Keratinocyte (primary cell): ENCODE results near the gene DLG2. TPM values are rescaled to one million over a fixed set of nuclear protein-coding genes. Genes with fewer than 3 reads are reported as not detected.

Experiments
- DNase-seq: peaks from one replicate; pipeline ENCODE4 v3.0.0-alpha.2; 2011; ENCODE audit warnings: low read depth, missing footprints, low spot score
- FAIRE-seq: peaks from 2 replicates; lab custom pipeline; 2011; peaks lifted over from hg19 to GRCh38; lab: Jason Lieb, UNC
- H2AFZ ChIP-seq: 2 replicates; pipeline ENCODE4 v1.6.0; 2012; ENCODE audit warnings: low read length, control low read depth, inconsistent platforms; ENCODE audit not compliant: control insufficient read depth
- H3K27ac ChIP-seq: 2 replicates; pipeline ENCODE4 v1.5.1; 2011; ENCODE audit warnings: low read length; ENCODE audit not compliant: control insufficient read depth, insufficient read depth
- H3K27me3 ChIP-seq: 3 replicates; pipeline ENCODE4 v1.6.0; 2011; ENCODE audit warnings: low read length; ENCODE audit not compliant: control insufficient read depth, insufficient read depth; ENCODE audit errors: extremely low read depth
- H3K36me3 ChIP-seq, 2 experiments: 2 replicates in 1 of 2; 3 replicates in 1 of 2; pipeline ENCODE4 v1.5.1; 2011; ENCODE audit warnings: low read length in 2 of 2, mild to moderate bottlenecking in 1 of 2; ENCODE audit not compliant: control insufficient read depth in 2 of 2, insufficient read depth in 2 of 2; ENCODE audit errors: extremely low read depth in 1 of 2
- H3K4me1 ChIP-seq: 3 replicates; pipeline ENCODE4 v1.5.1; 2011; ENCODE audit warnings: low read length; ENCODE audit not compliant: control insufficient read depth, insufficient read depth; ENCODE audit errors: extremely low read depth
- H3K4me2 ChIP-seq: 3 replicates; pipeline ENCODE4 v1.6.0; 2011; ENCODE audit warnings: low read depth, low read length; ENCODE audit not compliant: control insufficient read depth, insufficient read depth; ENCODE audit errors: extremely low read depth
- H3K4me3 ChIP-seq, 3 experiments: fragments of 200-600 bp in 1 of 3; sonication (generic) in 1 of 3; 2 replicates in 2 of 3; 3 replicates in 1 of 3; pipeline ENCODE4 v1.5.1; 2011 to 2016; ENCODE audit warnings: low read length in 3 of 3, mild to moderate bottlenecking in 3 of 3, control low read depth in 2 of 3, inconsistent platforms in 1 of 3, low read depth in 1 of 3, mixed read lengths in 1 of 3, mixed run types in 1 of 3, moderate library complexity in 1 of 3; ENCODE audit not compliant: control insufficient read depth in 2 of 3, insufficient read depth in 2 of 3; ENCODE audit errors: extremely low read depth in 1 of 3
- H3K79me2 ChIP-seq: 2 replicates; pipeline ENCODE4 v1.6.0; 2012; ENCODE audit warnings: low read length; ENCODE audit not compliant: control insufficient read depth, insufficient read depth
- H3K9ac ChIP-seq: 3 replicates; pipeline ENCODE4 v1.6.0; 2011; ENCODE audit warnings: low read length; ENCODE audit not compliant: control insufficient read depth, insufficient read depth; ENCODE audit errors: extremely low read depth
- H3K9me1 ChIP-seq: 3 replicates; pipeline ENCODE4 v1.6.0; 2011; ENCODE audit warnings: low read length; ENCODE audit not compliant: control insufficient read depth, insufficient read depth; ENCODE audit errors: extremely low read depth
- H3K9me3 ChIP-seq: 2 replicates; pipeline ENCODE4 v1.5.1; 2012; ENCODE audit warnings: low read depth, low read length; ENCODE audit not compliant: control insufficient read depth
- H4K20me1 ChIP-seq: 3 replicates; pipeline ENCODE4 v1.6.0; 2011; ENCODE audit warnings: low read length; ENCODE audit not compliant: control insufficient read depth, insufficient read depth; ENCODE audit errors: extremely low read depth
- EZH2 ChIP-seq: IDR thresholded peaks from one replicate; pipeline ENCODE4 v1.6.1; 2012; ENCODE audit warnings: inconsistent platforms, mild to moderate bottlenecking, low read length, moderate library complexity
- dilution Hi-C: fragments of 300-500 bp; cut with MboI; formaldehyde crosslinking; loops from one replicate; pipeline ENCODE4 v1.7.0; 2020; ENCODE audit warnings: low sequenced_read_pairs; ENCODE audit not compliant: extremely low pct_ligation_motif_present
- polyA plus RNA-seq, 5 experiments: library from polyadenylated mRNA; depleted of rRNA in 3 of 5; stranded (reverse) in 3 of 5; stranded (forward) in 1 of 5; unstranded in 1 of 5; fragments of >200 nt; gene quantifications; 1 replicate in 1 of 5; 2 replicates in 3 of 5; 3 replicates in 1 of 5; pipeline versions ENCODE4 v1.2.1 to v1.2.3, GENCODE V29; 2011 to 2012; ENCODE audit warnings: missing spikeins in 2 of 5, low read depth in 1 of 5, low replicate concordance in 1 of 5
- TF ChIP-seq, protein P1 (sequence below), 3 experiments: IDR thresholded peaks in 1 of 3; conservative IDR thresholded peaks in 1 of 3; optimal IDR thresholded peaks in 1 of 3; 2 replicates in 2 of 3; 3 replicates in 1 of 3; pipeline versions ENCODE3 to v1.5.1; 2011; ENCODE audit warnings: low read length in 3 of 3, mild to moderate bottlenecking in 3 of 3, moderate library complexity in 2 of 3, control low read depth in 1 of 3, inconsistent platforms in 1 of 3; ENCODE audit not compliant: insufficient read depth in 2 of 3; ENCODE audit errors: extremely low read depth in 1 of 3

DLG2 gene
- polyA plus RNA-seq, 1 donor (not counting 4 experiments of a cell fraction or from before 2014, with no cell fraction given): 0.55 TPM

DNA sequence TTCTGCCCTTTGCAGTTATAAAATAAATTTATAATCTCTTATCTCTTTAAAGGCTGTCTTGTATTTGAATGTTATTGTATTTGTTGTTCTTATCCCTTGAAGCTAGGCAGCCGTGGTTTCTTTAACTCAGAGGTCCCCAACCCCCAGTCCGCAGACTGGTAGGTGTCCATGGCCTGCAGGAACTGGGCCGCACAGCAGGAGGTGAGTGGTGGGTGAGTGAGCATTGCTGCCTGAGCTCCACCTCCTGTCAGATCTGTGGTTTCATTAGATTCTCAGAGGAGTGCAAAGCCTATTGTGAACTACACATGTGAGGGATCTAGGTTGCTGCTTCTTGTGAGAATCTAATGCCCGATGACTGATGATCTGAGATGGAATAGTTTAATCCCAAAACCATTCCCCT lies 1961.0 kb downstream of the DLG2 start:
- no peaks in the 10 kb centered on the region for H3K27me3 ChIP-seq
- no peaks in the 10 kb centered on the region for H3K36me3 ChIP-seq
- H2AFZ ChIP-seq: no peak overlapping the region
- DNase-seq (no peak), FAIRE-seq (no peak)
- H3K4me2 ChIP-seq: no peak overlapping the region
- H3K4me3 ChIP-seq: no peak overlapping the region
- H3K9me1 ChIP-seq: no peaks in the 10 kb centered on the region
- no peaks in the 10 kb centered on the region for H3K9me3 ChIP-seq
- TF ChIP-seq, protein P1, sequence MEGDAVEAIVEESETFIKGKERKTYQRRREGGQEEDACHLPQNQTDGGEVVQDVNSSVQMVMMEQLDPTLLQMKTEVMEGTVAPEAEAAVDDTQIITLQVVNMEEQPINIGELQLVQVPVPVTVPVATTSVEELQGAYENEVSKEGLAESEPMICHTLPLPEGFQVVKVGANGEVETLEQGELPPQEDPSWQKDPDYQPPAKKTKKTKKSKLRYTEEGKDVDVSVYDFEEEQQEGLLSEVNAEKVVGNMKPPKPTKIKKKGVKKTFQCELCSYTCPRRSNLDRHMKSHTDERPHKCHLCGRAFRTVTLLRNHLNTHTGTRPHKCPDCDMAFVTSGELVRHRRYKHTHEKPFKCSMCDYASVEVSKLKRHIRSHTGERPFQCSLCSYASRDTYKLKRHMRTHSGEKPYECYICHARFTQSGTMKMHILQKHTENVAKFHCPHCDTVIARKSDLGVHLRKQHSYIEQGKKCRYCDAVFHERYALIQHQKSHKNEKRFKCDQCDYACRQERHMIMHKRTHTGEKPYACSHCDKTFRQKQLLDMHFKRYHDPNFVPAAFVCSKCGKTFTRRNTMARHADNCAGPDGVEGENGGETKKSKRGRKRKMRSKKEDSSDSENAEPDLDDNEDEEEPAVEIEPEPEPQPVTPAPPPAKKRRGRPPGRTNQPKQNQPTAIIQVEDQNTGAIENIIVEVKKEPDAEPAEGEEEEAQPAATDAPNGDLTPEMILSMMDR (optimal IDR thresholded peaks at IDR 0.05 in 1 of 3, IDR thresholded peaks at IDR 0.05 in 1 of 3, conservative IDR thresholded peaks at IDR 0.05 in 1 of 3; ENCODE audit: extremely low read depth in 1 of 3, insufficient read depth in 2 of 3, low read length in 3 of 3): no peak
- no peak for TF ChIP-seq EZH2
- no peaks in the 10 kb centered on the region for H3K79me2 ChIP-seq
- H3K4me1 ChIP-seq: no peaks in the 10 kb centered on the region
- H4K20me1 ChIP-seq: no peaks in the 10 kb centered on the region
- H3K9ac ChIP-seq: no peak overlapping the region
- no peak overlapping the region for H3K27ac ChIP-seq
- dilution Hi-C loops: no loop called here

DNA sequence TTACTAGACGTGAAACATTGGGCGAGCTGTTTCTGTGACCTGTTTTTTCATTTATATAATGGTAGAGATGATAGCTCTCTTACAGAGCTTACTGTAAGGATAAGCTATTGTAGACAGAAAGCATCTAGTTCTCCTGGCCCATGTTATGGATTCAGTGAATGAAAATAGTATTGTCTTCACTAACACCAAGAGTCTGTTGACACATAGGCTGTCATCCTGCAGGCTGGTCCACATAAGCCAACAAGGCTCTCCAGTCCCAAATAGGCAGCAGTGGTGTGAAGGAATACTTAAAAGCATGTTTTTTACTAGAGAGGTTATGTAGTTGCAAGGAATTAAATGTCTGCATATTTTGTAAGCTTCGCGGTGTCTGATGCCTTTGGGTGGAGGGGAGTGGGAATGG lies 1963.2 kb downstream of the DLG2 start:
- Histone ChIP-seq H3K9ac (no peak overlapping the region), H2AFZ (no peak overlapping the region), H3K4me2 (no peak overlapping the region), H3K27ac (no peak overlapping the region), H4K20me1 (no peaks in the 10 kb centered on the region), H3K36me3 (no peaks in the 10 kb centered on the region), H3K4me3 (no peak overlapping the region), H3K4me1 (no peaks in the 10 kb centered on the region), H3K9me1 (no peaks in the 10 kb centered on the region), H3K9me3 (no peaks in the 10 kb centered on the region), H3K79me2 (no peaks in the 10 kb centered on the region), H3K27me3 (no peaks in the 10 kb centered on the region)
- no peak for DNase-seq
- FAIRE-seq: no peak
- TF ChIP-seq, protein P1 (optimal IDR thresholded peaks at IDR 0.05 in 1 of 3, IDR thresholded peaks at IDR 0.05 in 1 of 3, conservative IDR thresholded peaks at IDR 0.05 in 1 of 3; ENCODE audit: extremely low read depth in 1 of 3, insufficient read depth in 2 of 3, low read length in 3 of 3): no peak
- no peak for TF ChIP-seq EZH2
- dilution Hi-C loops: no loop called here
